ENCODE measurements around the gene TP63.

TP63 gene

DNA sequence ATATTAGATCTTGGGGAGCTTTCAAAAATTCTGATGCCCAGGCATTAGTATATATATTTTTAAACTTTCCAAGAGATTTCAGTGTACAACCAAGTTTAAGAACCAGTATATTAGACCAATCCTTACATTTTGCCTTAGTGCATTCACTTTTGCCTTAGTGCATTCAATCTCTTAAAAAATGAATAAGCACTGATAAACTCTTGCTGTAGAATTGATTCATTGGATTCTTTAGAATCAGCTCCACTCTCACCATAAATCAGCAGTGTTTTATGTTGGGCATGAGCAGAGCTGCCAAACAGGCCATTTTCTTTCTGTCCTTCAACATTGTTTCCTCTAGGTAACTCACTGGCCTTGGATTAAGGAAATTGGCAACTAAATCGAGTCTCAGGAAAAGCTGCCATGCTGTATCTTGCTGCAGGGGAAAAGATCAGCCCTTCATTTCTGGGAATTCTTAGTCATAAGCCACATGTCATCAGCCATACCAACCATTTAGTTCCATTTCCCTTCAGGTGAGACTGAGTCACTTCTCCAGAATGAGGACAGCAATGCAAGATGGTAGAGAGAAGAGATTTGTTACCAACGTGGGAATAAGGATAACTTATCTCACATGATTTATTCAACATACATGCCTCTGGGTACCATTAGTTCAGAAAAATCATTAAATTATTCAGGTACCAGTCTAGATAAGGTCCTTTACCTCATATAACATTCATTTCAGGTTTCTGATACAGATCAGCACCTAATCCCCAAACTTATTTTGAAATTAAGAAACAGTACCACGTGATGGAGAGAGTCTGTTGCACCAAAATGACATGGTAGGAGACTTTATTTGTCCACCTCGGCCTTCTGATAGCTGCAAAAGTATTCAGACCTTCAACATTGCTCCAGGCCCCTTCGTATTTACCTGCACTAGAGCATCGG is 297.0 kb downstream of the TP63 start:
- Histone ChIP-seq H3K4ac (ENCODE audit: low read depth in 1 of 2, low read length in 2 of 2) (no peak overlapping the region), H3K27me3 (ENCODE audit: control insufficient read depth in 1 of 2, insufficient read depth in 1 of 2, low read length in 2 of 2) (no peaks in the 10 kb centered on the region), H2BK120ac (ENCODE audit: low read depth, low read length) (no peak overlapping the region), H2AFZ (ENCODE audit: low read depth, low read length) (no peak overlapping the region), H3K9me3 (ENCODE audit: control insufficient read depth, low read length) (peaks cover 2% of the 10 kb centered on the region), H3K4me2 (ENCODE audit: low read length, poor library complexity, severe bottlenecking) (no peak overlapping the region), H3K27ac (ENCODE audit: low read length, poor library complexity, severe bottlenecking) (no peak overlapping the region), H4K8ac (ENCODE audit: low read length) (no peak overlapping the region), H3K18ac (ENCODE audit: low read depth in 1 of 2, low read length in 2 of 2) (no peak overlapping the region), H2BK15ac (ENCODE audit: low read depth, poor library complexity, severe bottlenecking) (no peak overlapping the region), H2BK5ac (ENCODE audit: low read depth, low read length, poor library complexity, severe bottlenecking) (no peak overlapping the region), H4K91ac (ENCODE audit: low read length) (no peak overlapping the region), H2BK12ac (ENCODE audit: low read length in 2 of 2) (no peak overlapping the region), H3K4me3 (ENCODE audit: insufficient read depth in 1 of 2, low read depth in 1 of 2, low read length in 2 of 2) (no peak overlapping the region), H3K4me1 (ENCODE audit: control insufficient read depth, insufficient read depth, low read depth, low read length) (no peaks in the 10 kb centered on the region), H3K79me1 (replicated peaks; ENCODE audit: low read length, poor library complexity, severe bottlenecking) (no peaks in the 10 kb centered on the region), H3K14ac (ENCODE audit: low read length in 2 of 2) (no peak overlapping the region), H3K23ac (ENCODE audit: low read length in 2 of 2) (no peak overlapping the region), H2AK5ac (ENCODE audit: low read length, severe bottlenecking) (no peak overlapping the region), H3K9ac (ENCODE audit: low read length) (no peak overlapping the region), H3K36me3 (ENCODE audit: control insufficient read depth in 1 of 2, insufficient read depth in 2 of 2, low read depth in 1 of 2, low read length in 2 of 2) (no peaks in the 10 kb centered on the region)
- WGBS = 88% methylated on average over 6 of the region's 6 CpGs
- DNase-seq = no peak

DNA sequence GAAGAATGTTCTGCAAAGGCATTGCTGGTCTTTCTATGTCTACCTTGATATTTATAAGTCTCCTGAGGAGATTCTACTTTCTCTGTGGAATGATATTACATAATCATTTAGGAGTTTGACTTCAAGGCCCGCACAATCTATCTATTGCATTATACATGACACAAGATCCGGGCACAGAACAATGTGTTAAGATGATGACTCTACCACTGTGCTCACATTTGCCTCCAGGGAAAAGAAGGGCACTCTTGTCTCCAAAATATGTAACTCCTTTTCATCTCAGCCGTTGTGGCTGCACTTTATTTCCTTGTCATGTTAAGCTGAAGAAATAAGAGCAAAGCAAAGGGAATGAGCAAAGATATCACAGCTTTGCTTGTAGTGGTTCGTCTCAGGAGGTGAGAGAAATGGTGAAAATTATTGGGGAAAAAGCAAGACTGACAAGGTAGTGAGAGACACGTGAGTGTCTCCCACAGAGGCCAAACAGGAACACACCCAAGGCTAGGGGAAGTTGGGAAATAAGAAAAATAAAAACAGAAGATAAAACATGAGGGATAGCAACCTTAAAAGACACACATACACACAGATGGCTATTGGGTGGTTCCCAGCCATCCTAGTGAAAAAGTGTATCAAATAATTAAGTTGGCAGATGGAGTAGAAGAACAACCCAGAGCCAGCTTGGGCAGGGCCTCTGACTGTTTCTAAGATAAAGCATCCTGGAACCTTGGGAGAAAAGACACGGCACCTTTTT is 305.2 kb downstream of the TP63 start:
- no peak overlapping the region for H2BK120ac ChIP-seq (ENCODE audit: low read depth, low read length)
- no peaks in the 10 kb centered on the region for H3K27me3 ChIP-seq (ENCODE audit: control insufficient read depth in 1 of 2, insufficient read depth in 1 of 2, low read length in 2 of 2)
- no peak overlapping the region for H3K14ac ChIP-seq (ENCODE audit: low read length in 2 of 2)
- H4K8ac ChIP-seq (ENCODE audit: low read length) = no peak overlapping the region
- H3K27ac ChIP-seq (ENCODE audit: low read length, poor library complexity, severe bottlenecking) = no peak overlapping the region
- H3K18ac ChIP-seq (ENCODE audit: low read depth in 1 of 2, low read length in 2 of 2) = no peak overlapping the region
- H2BK15ac ChIP-seq (ENCODE audit: low read depth, poor library complexity, severe bottlenecking) = no peak overlapping the region
- H3K9ac ChIP-seq (ENCODE audit: low read length) = no peak overlapping the region
- H3K4me1 ChIP-seq (ENCODE audit: control insufficient read depth, insufficient read depth, low read depth, low read length) = peaks cover 8% of the 10 kb centered on the region
- H2AK5ac ChIP-seq (ENCODE audit: low read length, severe bottlenecking) = no peak overlapping the region
- WGBS = 96% methylated on average over 6 of the region's 6 CpGs
- H2BK12ac ChIP-seq (ENCODE audit: low read length in 2 of 2) = no peak overlapping the region
- no peak overlapping the region for H2AFZ ChIP-seq (ENCODE audit: low read depth, low read length)
- H3K9me3 ChIP-seq (ENCODE audit: control insufficient read depth, low read length) = peaks cover 3% of the 10 kb centered on the region
- H3K4me3 ChIP-seq (ENCODE audit: insufficient read depth in 1 of 2, low read depth in 1 of 2, low read length in 2 of 2) = no peak overlapping the region
- H3K4ac ChIP-seq (ENCODE audit: low read depth in 1 of 2, low read length in 2 of 2) = no peak overlapping the region
- no peaks in the 10 kb centered on the region for H3K79me1 ChIP-seq (replicated peaks; ENCODE audit: low read length, poor library complexity, severe bottlenecking)
- no peak for DNase-seq
- H3K36me3 ChIP-seq (ENCODE audit: control insufficient read depth in 1 of 2, insufficient read depth in 2 of 2, low read depth in 1 of 2, low read length in 2 of 2) = no peaks in the 10 kb centered on the region
- no peak overlapping the region for H4K91ac ChIP-seq (ENCODE audit: low read length)
- no peak overlapping the region for H3K4me2 ChIP-seq (ENCODE audit: low read length, poor library complexity, severe bottlenecking)
- H3K23ac ChIP-seq (ENCODE audit: low read length in 2 of 2) = no peak overlapping the region
- no peak overlapping the region for H2BK5ac ChIP-seq (ENCODE audit: low read depth, low read length, poor library complexity, severe bottlenecking)

DNA sequence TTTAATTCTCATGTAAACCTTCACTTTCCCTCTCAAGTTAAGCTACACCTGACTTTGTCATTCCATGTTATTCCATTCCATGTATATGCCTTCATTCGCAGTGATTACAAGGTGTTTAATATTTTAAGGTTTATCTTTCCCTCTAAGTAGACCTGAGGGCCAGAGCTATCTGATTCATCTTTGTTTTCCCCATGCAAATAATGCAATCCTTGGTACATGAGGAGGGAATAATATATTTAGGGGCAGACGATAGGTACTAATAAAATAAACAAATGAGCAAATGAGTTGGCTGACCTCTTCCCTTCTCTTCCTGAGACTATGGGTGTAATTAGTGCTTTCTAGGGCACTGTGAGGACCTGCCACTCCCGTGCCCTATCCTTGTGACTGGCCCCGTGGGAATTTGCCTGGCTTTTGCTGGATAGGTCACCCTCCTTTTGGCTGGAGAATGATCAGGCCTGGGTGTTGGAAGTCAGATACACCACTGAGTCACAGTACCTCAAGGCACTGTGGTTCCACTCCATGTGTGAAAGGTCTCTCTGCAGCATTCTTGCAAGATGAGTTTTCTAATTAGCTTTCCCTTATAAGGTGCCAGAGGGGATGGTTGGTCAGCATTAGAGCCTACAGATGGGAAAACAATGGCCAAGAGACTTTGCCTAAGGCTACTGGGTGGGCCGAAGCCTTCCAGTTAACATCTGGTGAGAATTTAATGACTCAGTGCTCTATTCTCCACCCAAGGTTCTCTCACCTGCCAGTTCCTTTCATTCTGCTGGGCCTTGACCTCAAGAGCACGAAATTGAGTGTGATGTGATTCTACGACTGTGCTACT is 306.3 kb downstream of the TP63 start:
- no peak overlapping the region for H4K91ac ChIP-seq (ENCODE audit: low read length)
- no peak overlapping the region for H3K4ac ChIP-seq (ENCODE audit: low read depth in 1 of 2, low read length in 2 of 2)
- H3K14ac ChIP-seq (ENCODE audit: low read length in 2 of 2) = no peak overlapping the region
- H3K79me1 ChIP-seq (replicated peaks; ENCODE audit: low read length, poor library complexity, severe bottlenecking) = no peaks in the 10 kb centered on the region
- H3K36me3 ChIP-seq (ENCODE audit: control insufficient read depth in 1 of 2, insufficient read depth in 2 of 2, low read depth in 1 of 2, low read length in 2 of 2) = no peaks in the 10 kb centered on the region
- peaks cover 3% of the 10 kb centered on the region for H3K9me3 ChIP-seq (ENCODE audit: control insufficient read depth, low read length)
- H2BK120ac ChIP-seq (ENCODE audit: low read depth, low read length) = no peak overlapping the region
- no peak overlapping the region for H3K9ac ChIP-seq (ENCODE audit: low read length)
- H3K4me1 ChIP-seq (ENCODE audit: control insufficient read depth, insufficient read depth, low read depth, low read length) = peaks cover 8% of the 10 kb centered on the region
- no peak overlapping the region for H2BK12ac ChIP-seq (ENCODE audit: low read length in 2 of 2)
- H3K27me3 ChIP-seq (ENCODE audit: control insufficient read depth in 1 of 2, insufficient read depth in 1 of 2, low read length in 2 of 2) = no peaks in the 10 kb centered on the region
- no peak overlapping the region for H3K4me3 ChIP-seq (ENCODE audit: insufficient read depth in 1 of 2, low read depth in 1 of 2, low read length in 2 of 2)
- H3K18ac ChIP-seq (ENCODE audit: low read depth in 1 of 2, low read length in 2 of 2) = no peak overlapping the region
- 45% methylated on average over 6 of the region's 7 CpGs for WGBS
- H2BK5ac ChIP-seq (ENCODE audit: low read depth, low read length, poor library complexity, severe bottlenecking) = no peak overlapping the region
- peak overlapping the region; percentile 22 for H4K8ac ChIP-seq (ENCODE audit: low read length)
- H3K23ac ChIP-seq (ENCODE audit: low read length in 2 of 2) = no peak overlapping the region
- H3K27ac ChIP-seq (ENCODE audit: low read length, poor library complexity, severe bottlenecking) = peak overlapping the region; percentile 63
- H2BK15ac ChIP-seq (ENCODE audit: low read depth, poor library complexity, severe bottlenecking) = no peak overlapping the region
- peak; percentile 76 for DNase-seq
- no peak overlapping the region for H2AFZ ChIP-seq (ENCODE audit: low read depth, low read length)
- no peak overlapping the region for H2AK5ac ChIP-seq (ENCODE audit: low read length, severe bottlenecking)
- H3K4me2 ChIP-seq (ENCODE audit: low read length, poor library complexity, severe bottlenecking) = no peak overlapping the region
